MCF 10A (cell line): ENCODE data around the gene TMC4. TPM values are rescaled to one million over a fixed set of nuclear protein-coding genes. Genes with fewer than 3 reads are reported as not detected.

ENCODE experiments used
- BruUV-seq: library from RNA; stranded (reverse); fragments of 400-500 nt; replicated peaks from 2 replicates; lab custom pipeline; 2021; lab: Mats Ljungman, UMichigan
- CTCF ChIA-PET: fragments of 300-600 bp; sonication (Branson Sonifier 250); formaldehyde crosslinking; extraction: SDS; loops from one replicate; lab custom pipeline; 2021; ENCODE audit warnings: antibody characterized with exemption, inconsistent platforms; lab: Yijun Ruan, JAX
- POLR2A ChIA-PET: fragments of 300-600, 350-650 bp; sonication (Branson Sonifier 250); formaldehyde crosslinking; extraction: SDS; loops from one replicate; lab custom pipeline; 2020; ENCODE audit warnings: antibody characterized with exemption, inconsistent platforms; lab: Yijun Ruan, JAX
- DNase-seq: peaks from one replicate; pipeline ENCODE4 v3.0.0-alpha.2; 2018; ENCODE audit not compliant: unreplicated experiment
- H3K27ac Mint-ChIP-seq: one replicate; pipeline ENCODE4 v1.8.0; 2022; ENCODE audit warnings: mild to moderate bottlenecking, low read depth, mixed read lengths; ENCODE audit not compliant: unreplicated experiment
- H3K27me3 Mint-ChIP-seq: one replicate; pipeline ENCODE4 v1.8.0; 2022; ENCODE audit warnings: mixed read lengths; ENCODE audit not compliant: insufficient read depth, unreplicated experiment
- H3K36me3 Mint-ChIP-seq: one replicate; pipeline ENCODE4 v1.8.0; 2022; ENCODE audit warnings: mild to moderate bottlenecking, moderate library complexity, mixed read lengths; ENCODE audit not compliant: insufficient read depth, unreplicated experiment
- H3K4me1 Mint-ChIP-seq: one replicate; pipeline ENCODE4 v1.8.0; 2022; ENCODE audit warnings: mixed read lengths; ENCODE audit not compliant: insufficient read depth, unreplicated experiment
- H3K4me3 Mint-ChIP-seq: one replicate; pipeline ENCODE4 v1.8.0; 2022; ENCODE audit warnings: mild to moderate bottlenecking, moderate library complexity, mixed read lengths; ENCODE audit not compliant: unreplicated experiment
- H3K9me3 Mint-ChIP-seq: one replicate; pipeline ENCODE4 v1.8.0; 2022; ENCODE audit warnings: mixed read lengths; ENCODE audit not compliant: unreplicated experiment
- CTCF ChIP-seq: fragments of 200-600 bp; IDR thresholded peaks from one replicate; pipeline ENCODE4 v1.8.0; 2022; ENCODE audit warnings: antibody characterized with exemption, mild to moderate bottlenecking; ENCODE audit not compliant: unreplicated experiment
- intact Hi-C: fragments of 100-400 bp; cut with micrococcal nuclease; formaldehyde crosslinking; loops from 2 replicates; pipeline ENCODE4 v1.14.1; 2022
- total RNA-seq: library from RNA; stranded (reverse); gene quantifications from 2 replicates; pipeline ENCODE4 v1.2.3, GENCODE V29; 2022

Gene TMC4
- total RNA-seq, 1 experiment from 2014 or later = 6.1 TPM

- Mint-ChIP-seq H3K36me3 (peaks cover 63% of the 10 kb centered on the region), H3K27me3 (no peaks in the 10 kb centered on the region), H3K9me3 (no peaks in the 10 kb centered on the region), H3K4me3 (no peak overlapping the region), H3K27ac (no peak overlapping the region), H3K4me1 (no peaks in the 10 kb centered on the region)
- CTCF ChIA-PET = interaction anchor here (0.6 to 1.3 kb wide), 2 partner anchors 45 to 1374 kb away, joined by 3 read pairs; no protein-coding TSS in a partner anchor
- intact Hi-C loops = no loop called here
- no TSS peak for BruUV-seq
- no peak for DNase-seq
- POLR2A ChIA-PET = interaction anchor here (0.9 to 1.4 kb wide), 2 partner anchors 8 to 13 kb away, joined by 3 to 4 read pairs; partner anchors contain the start of genes CNOT3, PRPF31 and TFPT
- TF ChIP-seq CTCF = no peak
Observed at GRCh38 chr19:54123682-54124081, 49.3 kb downstream of the TMC4 start.

GRCh38 chr19:54121259-54121658 is 51.7 kb downstream of the TMC4 start:
- no TSS peak for BruUV-seq
- Mint-ChIP-seq H3K27ac (no peak overlapping the region), H3K27me3 (no peaks in the 10 kb centered on the region), H3K4me1 (no peaks in the 10 kb centered on the region), H3K4me3 (no peak overlapping the region), H3K9me3 (no peaks in the 10 kb centered on the region), H3K36me3 (peaks cover 57% of the 10 kb centered on the region)
- ChIA-PET POLR2A (interaction anchor here (1.2 kb wide), 1 partner anchor 16 kb away, joined by 3 read pairs; the partner anchor contains the start of gene CNOT3), CTCF (interaction anchor here (0.6 kb wide), 1 partner anchor 1504 kb away, joined by 5 read pairs; no protein-coding TSS in a partner anchor)
- DNase-seq = no peak
- intact Hi-C loops = no loop called here
- no peak for TF ChIP-seq CTCF

GRCh38 chr19:54115109-54116063 is 57.6 kb downstream of the TMC4 start, which contains the start of the genes PRPF31 and TFPT:
PRPF31 (plus strand) TSS chr19:54115754; CDS start chr19:54118279, 2,525 bp downstream.
TFPT (minus strand) TSS chr19:54115657; CDS start chr19:54115269, 388 bp downstream.
- DNase-seq = peak; percentile 99
- Mint-ChIP-seq H3K4me1 (peaks cover 6% of the 10 kb centered on the region), H3K27me3 (no peaks in the 10 kb centered on the region), H3K27ac (peak within 1 kb of the TSS; percentile 98), H3K4me3 (peak within 1 kb of the TSS; percentile 84), H3K36me3 (peaks cover 61% of the 10 kb centered on the region), H3K9me3 (no peaks in the 10 kb centered on the region)
- POLR2A ChIA-PET = interaction anchor here (0.6 to 6.8 kb wide), 29 partner anchors 8 to 1846 kb away, joined by 3 to 84 read pairs (median 3); partner anchors contain the start of genes CNOT3, LENG1, LENG8 and MBOAT7
- CTCF ChIA-PET = interaction anchor here (0.6 to 0.9 kb wide), 2 partner anchors 262 to 274 kb away, joined by 3 read pairs; no protein-coding TSS in a partner anchor
- intact Hi-C loops = no loop called here
- no peak for TF ChIP-seq CTCF
- BruUV-seq = TSS peak; percentile 87
